NT2/D1 (cell line): ENCODE results near the gene ZFYVE1.

Experiments
- DNase-seq: peaks from one replicate; pipeline ENCODE4 v3.0.0-alpha.2; 2011; ENCODE audit warnings: low read depth, low spot score
- H3K27me3 ChIP-seq: 2 replicates; pipeline ENCODE4 v1.6.0; 2011; ENCODE audit warnings: mild to moderate bottlenecking; ENCODE audit not compliant: insufficient read length, insufficient read depth
- H3K36me3 ChIP-seq: 2 replicates; pipeline ENCODE4 v1.6.1; 2011; ENCODE audit warnings: mild to moderate bottlenecking, low read length, mixed read lengths; ENCODE audit not compliant: insufficient read depth, insufficient read length
- H3K4me1 ChIP-seq: 2 replicates; pipeline ENCODE4 v1.5.1; 2011; ENCODE audit not compliant: insufficient read depth, insufficient read length
- H3K4me3 ChIP-seq: 2 replicates; pipeline ENCODE4 v1.5.1; 2011; ENCODE audit warnings: low read depth; ENCODE audit not compliant: insufficient read length
- H3K9ac ChIP-seq: 2 replicates; pipeline ENCODE4 v1.6.0; 2011; ENCODE audit warnings: low read depth; ENCODE audit not compliant: insufficient read length
- H3K9me3 ChIP-seq: 2 replicates; pipeline ENCODE4 v1.5.1; 2011; ENCODE audit warnings: mild to moderate bottlenecking, low read length; ENCODE audit not compliant: insufficient read depth
- SUZ12 ChIP-seq: IDR thresholded peaks from 2 replicates; pipeline ENCODE4 v1.6.1; 2011; ENCODE audit not compliant: insufficient read length, insufficient read depth; ENCODE audit errors: extremely low read depth
- YY1 ChIP-seq: IDR thresholded peaks from 2 replicates; pipeline ENCODE4 v1.6.1; 2011; ENCODE audit not compliant: insufficient read length, insufficient read depth
- ZNF274 ChIP-seq: IDR thresholded peaks from 2 replicates; pipeline ENCODE4 v1.6.1; 2011; ENCODE audit warnings: mild to moderate bottlenecking, low read depth, low read length

Gene ZFYVE1

DNA sequence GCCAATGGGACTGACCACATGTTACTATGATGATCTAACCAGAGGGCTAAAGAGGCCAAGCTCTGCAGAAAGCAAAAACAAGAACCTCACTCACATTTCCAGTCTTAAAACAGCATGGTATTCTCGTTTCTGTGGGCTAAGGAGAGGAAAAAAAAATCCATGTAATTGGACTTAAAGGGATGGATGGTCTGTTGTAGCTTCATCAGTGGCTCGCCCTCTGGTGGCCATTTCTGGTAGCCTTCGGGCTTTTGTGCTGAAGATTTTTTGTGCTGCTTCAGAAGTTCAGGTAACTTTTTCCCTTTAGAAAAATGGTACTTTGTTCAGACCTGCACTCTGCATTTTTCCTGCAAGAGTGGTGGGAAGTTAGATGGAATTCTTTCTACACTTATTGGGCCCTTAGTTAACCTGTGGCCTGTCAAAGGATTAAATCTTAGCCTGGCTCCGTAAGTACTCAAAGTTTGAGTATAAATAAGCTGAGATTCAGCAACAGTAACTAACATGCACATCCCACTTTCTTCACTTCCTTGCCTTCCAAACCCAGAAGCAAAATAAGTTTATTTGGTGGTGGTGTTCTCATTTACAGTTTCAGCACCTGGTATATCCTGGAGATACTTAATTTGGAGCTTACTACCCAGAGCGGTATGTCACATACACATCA, 78.3 kb downstream of the ZFYVE1 start:
- H3K36me3 ChIP-seq = peaks cover 53% of the 10 kb centered on the region
- no peaks in the 10 kb centered on the region for H3K27me3 ChIP-seq
- H3K9ac ChIP-seq = no peak overlapping the region
- peak; percentile 38 for DNase-seq
- H3K4me1 ChIP-seq = no peaks in the 10 kb centered on the region
- no peak overlapping the region for H3K4me3 ChIP-seq
- no peaks in the 10 kb centered on the region for H3K9me3 ChIP-seq
- TF ChIP-seq YY1 = no peak
- no peak for TF ChIP-seq ZNF274
- TF ChIP-seq SUZ12 = no peak

DNA sequence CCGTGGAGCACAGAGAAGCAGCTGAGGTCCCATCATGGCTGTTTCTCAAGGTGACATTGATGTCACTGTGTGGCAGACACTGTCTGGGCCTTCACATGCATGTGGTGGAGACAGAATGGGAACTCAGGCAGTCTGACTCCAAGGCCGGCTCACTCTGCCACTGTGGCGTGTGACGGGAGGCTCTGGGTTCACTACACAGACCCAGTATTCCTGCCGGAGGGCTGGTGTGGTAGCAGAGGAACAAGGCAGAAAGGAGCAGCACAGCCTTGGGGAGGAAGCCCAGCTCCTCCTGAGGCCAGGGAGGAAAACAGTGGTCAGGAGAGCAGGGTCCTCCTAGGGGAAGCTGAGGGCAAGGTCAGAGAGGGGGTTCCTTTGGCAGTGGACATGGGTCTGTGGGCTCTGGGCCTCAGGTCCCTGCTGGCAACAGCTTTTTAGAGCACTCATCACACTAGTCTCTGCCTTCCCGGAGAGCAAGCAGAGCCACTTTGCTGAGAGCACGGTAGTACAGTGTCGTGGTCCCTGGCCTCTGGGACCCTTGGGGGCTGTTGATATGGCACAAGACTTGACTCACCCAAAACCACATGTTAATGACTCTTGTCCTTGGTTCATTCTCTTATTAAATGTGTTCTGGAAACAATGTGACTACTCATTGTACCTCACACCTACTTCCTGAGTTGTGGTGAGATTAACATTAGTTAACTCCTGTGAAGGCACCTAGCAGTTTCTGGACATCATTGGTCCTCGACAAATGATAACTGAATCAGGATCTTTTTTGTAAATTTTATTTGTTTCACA, 79.3 kb downstream of the ZFYVE1 start:
- no peaks in the 10 kb centered on the region for H3K4me1 ChIP-seq
- H3K9me3 ChIP-seq = no peaks in the 10 kb centered on the region
- peaks cover 64% of the 10 kb centered on the region for H3K36me3 ChIP-seq
- no peak for TF ChIP-seq YY1
- no peak for TF ChIP-seq ZNF274
- no peak for TF ChIP-seq SUZ12
- H3K4me3 ChIP-seq = no peak overlapping the region
- no peak for DNase-seq
- H3K9ac ChIP-seq = no peak overlapping the region
- no peaks in the 10 kb centered on the region for H3K27me3 ChIP-seq

DNA sequence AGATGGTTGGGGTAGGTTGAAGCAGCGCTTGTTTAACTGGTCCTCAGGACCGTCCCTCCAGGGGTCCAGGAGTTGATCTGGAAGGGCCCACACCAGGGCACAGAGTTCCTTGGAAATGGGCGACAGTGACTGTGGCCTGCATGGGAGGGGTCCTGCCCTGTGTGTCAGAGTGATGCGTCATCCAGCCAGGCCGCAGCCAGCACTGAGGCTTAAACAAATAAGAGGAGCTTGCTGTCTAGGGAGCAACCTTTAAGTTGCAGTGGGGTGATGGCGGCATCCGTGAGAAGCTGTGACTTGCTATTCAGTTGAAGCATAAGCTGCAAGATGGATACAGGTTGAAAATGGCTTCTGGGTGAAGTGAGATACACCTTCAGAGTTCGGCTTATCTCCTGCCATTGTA, 80.4 kb downstream of the ZFYVE1 start:
- no peak for DNase-seq
- Histone ChIP-seq H3K36me3 (peaks cover 65% of the 10 kb centered on the region), H3K27me3 (no peaks in the 10 kb centered on the region), H3K4me3 (no peak overlapping the region), H3K9me3 (no peaks in the 10 kb centered on the region), H3K4me1 (no peaks in the 10 kb centered on the region), H3K9ac (no peak overlapping the region)
- no peak for TF ChIP-seq YY1
- no peak for TF ChIP-seq ZNF274
- no peak for TF ChIP-seq SUZ12

DNA sequence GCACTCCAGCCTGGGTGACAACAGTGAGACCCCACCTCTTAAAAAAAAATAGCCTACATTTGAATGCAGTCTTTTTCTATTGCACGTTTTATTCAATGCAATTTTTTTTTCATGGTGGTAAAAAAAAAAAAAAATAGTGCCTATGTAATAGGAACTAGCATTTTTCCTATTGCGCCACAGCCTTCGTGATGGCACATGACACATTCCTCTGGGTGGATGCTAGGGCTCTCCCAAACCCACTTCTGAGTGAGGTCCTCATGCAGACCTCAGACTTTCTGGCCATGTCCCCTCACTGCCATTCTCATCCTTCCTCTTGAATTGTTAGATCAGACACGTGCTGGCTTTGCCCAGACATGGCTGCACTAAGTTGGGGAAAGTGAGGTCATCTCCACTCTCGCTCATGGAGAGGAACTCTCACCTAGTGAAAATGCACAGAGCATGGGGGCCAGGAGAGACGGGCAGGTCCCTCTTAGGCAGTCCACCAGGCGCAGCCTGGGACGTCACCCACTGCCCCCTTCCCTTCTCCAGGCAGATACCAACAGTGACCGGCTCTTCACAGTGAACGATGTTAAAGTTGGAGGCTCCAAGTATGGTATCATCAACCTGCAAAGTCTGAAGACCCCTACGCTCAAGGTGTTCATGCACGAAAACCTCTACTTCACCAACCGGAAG, 81.4 kb downstream of the ZFYVE1 start:
- Histone ChIP-seq H3K9me3 (no peaks in the 10 kb centered on the region), H3K36me3 (peaks cover 69% of the 10 kb centered on the region), H3K4me3 (no peak overlapping the region), H3K9ac (no peak overlapping the region), H3K27me3 (no peaks in the 10 kb centered on the region), H3K4me1 (no peaks in the 10 kb centered on the region)
- DNase-seq = no peak
- no peak for TF ChIP-seq SUZ12
- TF ChIP-seq YY1 = no peak
- no peak for TF ChIP-seq ZNF274

DNA sequence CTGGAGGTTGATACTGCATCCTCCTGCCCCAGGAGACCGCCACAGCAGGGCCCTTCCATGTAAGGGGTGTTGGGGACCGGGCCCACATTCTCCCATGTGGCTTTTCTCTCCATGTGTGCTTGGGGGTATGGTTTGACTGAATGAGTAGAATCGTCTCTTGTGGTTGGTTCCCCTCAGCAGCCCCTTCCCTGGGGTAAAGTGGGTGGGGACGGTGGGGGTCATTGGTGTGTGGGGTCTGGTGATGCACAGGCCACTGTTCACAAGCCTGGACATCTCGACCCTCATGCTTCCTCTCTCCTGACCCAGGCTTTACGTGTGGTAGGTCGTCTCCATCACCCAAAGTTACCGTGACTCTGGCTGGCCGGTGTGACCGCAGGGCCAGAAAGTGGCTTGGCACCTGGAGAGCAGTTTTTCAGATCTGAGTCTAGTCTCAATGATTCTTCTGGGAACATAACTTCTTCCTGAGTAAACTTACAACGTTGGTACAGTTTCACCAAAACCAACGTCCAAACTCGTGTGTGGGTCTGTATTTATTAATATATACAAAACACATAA, 83.0 kb downstream of the ZFYVE1 start:
- DNase-seq = no peak
- no peaks in the 10 kb centered on the region for H3K4me1 ChIP-seq
- H3K9me3 ChIP-seq = no peaks in the 10 kb centered on the region
- no peak overlapping the region for H3K9ac ChIP-seq
- no peak overlapping the region for H3K4me3 ChIP-seq
- TF ChIP-seq ZNF274 (no peak), SUZ12 (no peak), YY1 (no peak)
- H3K27me3 ChIP-seq = no peaks in the 10 kb centered on the region
- peaks cover 78% of the 10 kb centered on the region for H3K36me3 ChIP-seq

DNA sequence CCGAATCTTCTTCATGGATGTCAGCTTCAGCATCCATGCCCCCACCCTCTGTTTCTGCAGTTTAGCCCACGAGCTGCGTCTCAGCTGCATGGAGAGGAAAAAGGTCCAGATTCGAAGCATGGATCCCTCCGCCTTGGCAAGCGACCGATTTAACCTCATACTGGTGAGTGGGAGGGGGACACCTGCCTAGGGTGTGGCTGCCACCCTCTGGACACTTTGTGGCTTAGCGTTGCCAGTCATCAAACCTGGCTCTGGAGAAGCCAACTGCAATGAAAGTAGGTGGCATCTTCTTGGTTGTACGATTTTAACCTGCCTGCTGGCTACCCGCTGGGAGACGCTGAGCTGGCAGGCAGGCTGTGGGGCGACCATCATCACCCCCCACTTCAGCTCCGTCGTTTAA, 84.0 kb downstream of the ZFYVE1 start:
- DNase-seq = no peak
- Histone ChIP-seq H3K9ac (no peak overlapping the region), H3K9me3 (no peaks in the 10 kb centered on the region), H3K36me3 (peaks cover 78% of the 10 kb centered on the region), H3K4me3 (no peak overlapping the region), H3K27me3 (no peaks in the 10 kb centered on the region), H3K4me1 (no peaks in the 10 kb centered on the region)
- TF ChIP-seq ZNF274 = no peak
- no peak for TF ChIP-seq YY1
- no peak for TF ChIP-seq SUZ12

DNA sequence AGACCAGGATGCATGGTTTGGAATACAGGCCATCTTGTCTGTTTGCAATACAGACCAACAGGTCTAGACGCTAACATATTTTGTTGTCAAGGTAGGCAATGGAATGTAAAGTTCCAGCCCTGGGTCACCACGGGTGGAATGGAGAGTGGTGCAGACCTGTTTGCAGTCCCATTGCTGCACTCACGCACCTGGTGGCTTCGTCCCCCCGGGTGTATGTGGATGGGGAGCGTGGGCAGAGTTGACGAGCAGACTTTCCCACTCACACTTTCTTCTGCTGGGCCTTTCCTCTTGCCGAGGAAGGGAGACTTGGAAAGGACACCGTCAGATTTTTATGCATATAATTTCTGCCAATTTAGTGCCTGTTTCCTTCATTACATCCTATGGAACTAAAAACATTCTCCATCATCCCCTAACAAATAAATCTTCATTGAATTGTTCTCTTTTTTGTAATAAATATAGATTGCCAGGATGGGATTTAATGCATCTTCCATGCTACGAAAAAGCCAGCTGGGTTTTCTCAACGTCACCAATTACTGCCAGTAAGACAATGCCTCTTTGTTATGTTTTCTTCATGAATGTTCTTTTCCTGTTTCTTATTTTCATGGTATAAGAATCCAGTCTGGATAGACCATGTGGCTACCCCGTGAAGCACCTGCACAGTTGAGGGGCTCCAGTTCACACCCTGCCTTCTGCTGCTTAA, 85.5 kb downstream of the ZFYVE1 start:
- no peak for TF ChIP-seq SUZ12
- no peak for TF ChIP-seq ZNF274
- no peak for TF ChIP-seq YY1
- Histone ChIP-seq H3K9me3 (no peaks in the 10 kb centered on the region), H3K27me3 (no peaks in the 10 kb centered on the region), H3K9ac (no peak overlapping the region), H3K36me3 (peaks cover 69% of the 10 kb centered on the region), H3K4me1 (no peaks in the 10 kb centered on the region), H3K4me3 (no peak overlapping the region)
- DNase-seq = no peak
